Cortex of kidney (tissue), 1 donor: Measurements from ENCODE around the gene CDR2.
"Not testable (repeated sequence)": the region's sequence is repeated elsewhere in the genome, so short reads cannot be mapped to it uniquely, and the experiment has no call there.

ENCODE experiments used
- DNase-seq: peaks from one replicate; lab custom pipeline; 2025; lab: John Stamatoyannopoulos, UW

The CDR2 gene

GRCh38 chr16:22352723-22353122, 21.7 kb downstream of the CDR2 start:
- DNase-seq: no peak

DNA sequence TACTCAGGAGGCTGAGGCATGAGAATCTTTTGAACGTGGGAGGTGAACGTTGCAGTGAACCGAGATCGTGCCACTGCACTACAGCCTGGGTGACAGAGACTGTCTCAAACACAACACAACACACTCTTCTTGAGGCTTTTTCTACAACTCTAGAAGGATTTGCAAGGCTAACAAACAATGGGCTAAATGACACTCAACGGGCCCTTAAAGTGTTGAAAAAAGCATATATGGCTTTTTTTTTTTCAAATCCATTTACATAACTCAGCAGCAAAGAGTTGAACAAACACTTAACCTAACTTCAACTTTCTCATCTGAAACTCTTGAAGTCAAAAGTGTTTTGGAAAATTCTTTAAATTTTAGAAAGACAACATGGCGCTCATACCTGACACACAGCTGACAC, 22.3 kb downstream of the CDR2 start:
- no peak for DNase-seq

- DNase-seq: not testable (repeated sequence)
These were observed 23.4 kb downstream of the CDR2 start for GRCh38 chr16:22351017-22351416.

GRCh38 chr16:22348291-22348690, 26.1 kb downstream of the CDR2 start:
- DNase-seq: no peak

- DNase-seq: no peak
These were observed 27.2 kb downstream of the CDR2 start for GRCh38 chr16:22347100-22347820.

GRCh38 chr16:22346483-22346882, 27.9 kb downstream of the CDR2 start:
- no peak for DNase-seq

- no peak for DNase-seq
These were observed 32.3 kb downstream of the CDR2 start for GRCh38 chr16:22342082-22342481.

GRCh38 chr16:22340945-22341344, 33.5 kb downstream of the CDR2 start:
- DNase-seq: no peak

DNA sequence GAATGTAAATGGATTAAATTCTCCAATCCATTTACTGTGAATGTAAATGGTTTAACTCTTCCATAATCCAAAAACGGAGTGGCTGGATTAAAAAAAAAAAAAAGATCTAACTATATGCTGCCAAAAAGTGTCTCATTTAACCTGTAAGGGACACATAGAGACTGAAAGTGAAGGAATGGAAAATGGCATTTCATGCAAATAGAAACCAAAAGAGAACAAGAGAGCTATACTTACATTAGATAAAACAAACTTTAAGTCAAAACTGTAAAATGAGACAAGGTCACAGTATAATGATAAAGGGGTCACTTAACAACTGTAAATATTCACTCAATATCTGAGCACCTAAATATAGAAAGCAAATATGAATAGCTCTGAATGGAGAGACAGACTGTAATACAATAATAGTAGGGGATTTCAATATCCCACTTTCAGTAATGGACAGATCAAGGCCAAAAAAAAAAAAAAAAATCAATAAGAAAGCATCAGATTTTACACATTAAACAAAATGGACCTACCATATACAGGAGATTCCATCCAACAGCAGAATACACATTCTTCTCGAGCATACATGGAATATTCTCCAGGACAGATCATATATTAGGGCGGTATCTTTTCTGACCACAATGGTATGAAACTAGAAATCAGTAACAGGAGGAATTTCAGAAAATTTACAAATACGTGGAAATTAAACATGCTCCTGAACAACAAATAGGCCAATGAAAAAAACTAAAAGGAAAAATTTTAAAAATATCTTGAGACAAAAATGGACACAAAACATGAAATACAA, 36.4 kb downstream of the CDR2 start:
- no peak for DNase-seq

GRCh38 chr16:22337045-22337444, 37.4 kb downstream of the CDR2 start:
- DNase-seq: no peak

GRCh38 chr16:22336581-22336980, 37.8 kb downstream of the CDR2 start:
- DNase-seq: no peak

DNA sequence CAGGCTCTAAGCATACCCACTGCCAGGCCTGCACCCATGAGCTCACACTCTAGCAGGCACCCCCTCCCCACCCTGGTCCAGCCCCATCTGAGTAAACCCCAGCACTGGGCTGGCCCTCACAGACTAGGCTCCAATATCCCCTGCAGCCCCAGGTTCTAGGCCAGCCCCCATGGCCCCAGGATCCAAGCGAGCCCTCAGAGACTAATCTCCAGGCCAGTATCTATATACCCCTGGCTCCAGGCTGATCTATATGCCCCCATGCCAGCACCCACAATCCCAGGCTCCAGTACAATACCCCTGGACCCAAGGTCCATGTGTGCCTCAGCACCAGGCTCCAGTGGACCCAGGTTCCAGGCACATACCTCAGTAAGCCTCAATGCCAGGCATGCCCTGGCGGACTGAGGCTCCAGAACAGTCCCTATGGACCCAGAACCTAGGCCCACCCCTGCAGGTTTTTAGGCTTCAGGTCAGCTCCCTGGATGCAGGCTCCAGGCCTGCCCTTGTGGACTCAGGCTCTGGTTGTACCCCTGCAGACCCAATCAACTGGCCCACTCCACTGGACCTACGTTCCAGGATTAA, 38.7 kb downstream of the CDR2 start:
- no peak for DNase-seq

DNA sequence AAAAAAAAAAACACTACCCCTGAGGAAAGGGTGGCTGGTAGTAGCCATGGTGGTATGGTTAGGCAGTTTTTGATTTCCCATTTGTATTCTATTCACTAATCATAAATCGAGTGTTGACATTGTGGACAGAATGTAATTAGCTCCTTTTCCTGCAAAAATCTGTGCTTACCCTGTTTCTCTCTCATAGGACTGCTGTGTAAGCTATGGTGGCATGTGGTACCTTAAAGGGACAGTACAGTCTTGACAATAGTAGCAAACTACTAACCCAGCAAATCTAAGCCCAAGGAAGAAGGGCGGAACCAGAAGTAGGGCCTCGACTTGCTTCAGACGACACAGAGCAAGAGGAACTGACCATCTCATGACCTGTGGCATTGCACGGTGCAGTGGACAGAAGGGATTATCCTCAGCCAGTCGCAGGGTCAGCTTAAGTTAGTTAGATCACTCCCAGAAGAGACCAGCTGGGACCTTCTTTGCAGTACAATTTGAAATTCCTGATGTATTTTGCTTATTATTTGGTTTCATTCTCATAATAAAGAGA, 40.9 kb downstream of the CDR2 start:
- DNase-seq: no peak

DNA sequence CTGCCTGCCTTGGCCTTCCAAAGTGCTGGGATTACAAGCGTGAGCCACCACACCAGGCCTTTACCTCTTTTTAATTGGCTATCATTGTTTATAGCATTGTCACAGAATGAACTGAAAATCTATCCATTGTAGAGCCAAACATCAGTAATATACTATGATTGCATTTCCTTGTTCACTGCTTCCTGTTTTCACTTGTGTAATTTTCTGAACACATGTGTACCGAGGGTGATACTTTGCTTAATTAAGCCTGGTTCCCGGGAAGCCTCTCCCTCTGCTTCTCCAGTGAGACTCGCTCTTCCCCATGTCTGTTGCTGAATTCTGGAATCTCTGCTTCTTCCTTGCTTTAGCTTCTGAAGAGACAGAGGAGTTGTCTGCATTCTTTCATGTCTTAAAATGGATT, 44.1 kb downstream of the CDR2 start:
- DNase-seq: no peak

DNA sequence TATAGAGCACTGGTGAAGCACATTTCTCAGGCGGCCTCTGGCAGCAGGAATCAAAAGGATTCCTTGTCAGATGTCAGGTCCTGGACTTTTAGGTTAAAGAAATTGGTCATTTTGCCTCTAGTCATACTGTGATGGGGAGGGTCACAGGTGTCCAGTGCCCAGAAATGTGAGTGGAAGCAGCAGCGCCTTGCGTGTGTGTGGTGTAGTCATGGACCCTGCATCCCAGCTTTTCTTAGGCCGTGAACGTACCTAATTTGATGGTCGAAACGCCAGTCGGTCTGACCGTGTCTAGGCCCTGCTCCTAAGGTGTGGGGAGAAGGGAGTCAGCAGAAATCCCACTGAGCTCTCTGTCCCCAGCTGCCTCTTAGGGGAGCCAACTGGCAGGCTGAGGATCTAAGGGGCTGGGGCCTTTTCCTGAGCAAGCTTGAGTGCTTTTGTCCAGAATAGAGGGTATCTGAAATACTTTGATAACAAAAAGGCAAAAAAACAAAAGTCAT, 45.2 kb downstream of the CDR2 start:
- DNase-seq: no peak

GRCh38 chr16:22328081-22328725, 46.2 kb downstream of the CDR2 start:
- DNase-seq: no peak

GRCh38 chr16:22327446-22327775, 47.0 kb downstream of the CDR2 start:
- DNase-seq: no peak

DNA sequence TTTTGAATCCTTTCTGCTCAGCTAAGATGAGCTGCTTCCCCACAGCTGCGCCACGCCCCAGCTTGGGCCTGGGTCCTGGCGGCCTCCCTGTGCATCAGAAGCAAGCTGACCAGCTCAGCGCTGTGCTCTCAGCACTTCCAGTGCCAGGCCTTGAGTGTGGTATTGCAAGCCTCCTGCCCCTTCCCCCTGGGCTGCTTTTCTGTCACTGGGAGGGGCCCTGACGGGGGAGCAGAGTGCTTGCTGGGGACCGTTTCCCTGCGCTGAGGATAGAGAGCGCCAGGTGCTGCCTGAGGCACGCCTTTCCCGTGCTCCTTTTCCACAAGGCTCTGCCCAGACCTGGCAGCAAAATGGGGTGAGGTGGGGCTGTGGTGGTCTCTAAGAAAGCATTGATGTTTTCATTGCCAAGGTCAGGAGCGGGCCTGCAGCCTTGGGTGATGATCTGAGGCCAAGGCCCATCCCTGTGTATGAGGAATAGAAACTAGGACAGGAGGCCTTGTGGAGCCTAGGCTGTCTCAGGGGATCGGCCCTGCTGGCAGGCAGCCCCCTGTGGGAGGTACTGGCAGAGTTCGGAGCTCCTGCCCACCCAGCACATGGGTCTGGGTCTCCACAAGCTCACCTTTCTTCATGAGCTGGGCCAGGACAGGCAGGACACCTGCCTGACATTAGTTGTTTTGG, 47.5 kb downstream of the CDR2 start:
- no peak for DNase-seq

- no peak for DNase-seq
These were observed 48.1 kb downstream of the CDR2 start for GRCh38 chr16:22326369-22326652.

DNA sequence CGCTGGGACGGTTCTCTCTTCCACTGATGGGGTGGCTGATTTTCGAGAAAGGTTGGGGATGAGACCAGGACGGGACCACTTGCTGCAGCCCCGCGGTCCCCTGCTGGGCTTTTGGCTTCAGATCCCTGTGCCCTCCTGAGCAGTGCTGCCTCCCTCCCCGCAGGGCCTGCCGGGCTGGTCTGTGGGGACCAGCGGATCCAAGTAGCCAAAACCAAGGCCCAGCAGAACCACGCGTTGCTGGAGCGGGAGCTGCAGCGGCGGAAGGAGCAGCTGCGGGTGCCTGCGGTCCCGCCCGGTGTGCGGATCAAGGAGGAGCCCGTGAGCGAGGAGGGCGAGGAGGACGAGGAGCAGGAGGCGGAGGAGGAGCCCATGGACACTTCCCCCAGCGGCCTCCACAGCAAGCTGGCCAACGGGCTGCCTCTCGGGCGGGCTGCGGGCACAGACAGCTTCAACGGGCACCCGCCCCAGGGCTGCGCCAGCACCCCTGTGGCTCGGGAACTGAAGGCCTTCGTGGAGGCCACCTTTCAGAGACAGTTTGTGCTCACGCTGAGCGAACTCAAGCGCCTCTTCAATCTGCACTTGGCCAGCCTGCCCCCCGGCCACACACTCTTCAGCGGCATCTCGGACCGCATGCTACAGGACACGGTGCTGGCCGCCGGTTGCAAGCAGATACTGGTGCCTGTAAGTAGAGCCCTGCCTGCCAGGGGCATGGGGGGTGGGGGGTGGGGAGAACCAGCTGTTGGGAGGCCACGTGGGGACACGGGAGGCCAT, 48.6 kb downstream of the CDR2 start:
- DNase-seq: no peak
